CD4-positive, alpha-beta T cell (primary cell): ENCODE data around the gene CCDC87. TPM values are rescaled to one million over a fixed set of nuclear protein-coding genes. Genes with fewer than 3 reads are reported as not detected.
A peak's percentile ranks its signal among the peaks of the same experiment; 100 is the strongest.
"Not testable (repeated sequence)": the region's sequence is repeated elsewhere in the genome, so short reads cannot be mapped to it uniquely, and the experiment has no call there.

Experiments used
- ATAC-seq: fragments of 200-7000 bp; cut with Tn5 transposase; one replicate; pipeline ENCODE4 v1.10.0; 2022; ENCODE audit warnings: mild to moderate bottlenecking; ENCODE audit not compliant: poor library complexity
- CTCF ChIA-PET: fragments of 350-600 bp; sonication (Branson Sonifier 250); formaldehyde crosslinking; loops from one replicate; lab custom pipeline; 2021; ENCODE audit warnings: antibody characterized with exemption, inconsistent platforms; lab: Charles Lee
- POLR2A ChIA-PET: fragments of 350-600 bp; sonication (Branson Sonifier 250); formaldehyde crosslinking; loops from one replicate; lab custom pipeline; 2021; ENCODE audit warnings: antibody characterized with exemption, inconsistent platforms; lab: Charles Lee
- DNase-seq, 14 experiments: peaks; one replicate each; pipeline ENCODE4 v3.0.0-alpha.2; 2013 to 2020; ENCODE audit warnings: mixed read lengths in 2 of 14
- H3K27ac ChIP-seq, 2 donors: one replicate each; pipeline versions ENCODE4 v1.5.1 to v1.7.0; 2013; ENCODE audit warnings: low read length in 2 of 2, low read depth in 1 of 2, mild to moderate bottlenecking in 1 of 2
- H3K27me3 ChIP-seq, 2 experiments: 1 replicate in 1 of 2; 2 replicates in 1 of 2; pipeline versions ENCODE4 v1.6.1 to v1.7.0; 2013; ENCODE audit warnings: low read length in 2 of 2, control low read depth in 1 of 2, mild to moderate bottlenecking in 1 of 2, moderate library complexity in 1 of 2; ENCODE audit not compliant: insufficient read depth in 2 of 2, control insufficient read depth in 1 of 2
- H3K36me3 ChIP-seq: one replicate; pipeline ENCODE4 v1.6.1; 2013; ENCODE audit warnings: low read length, control low read depth; ENCODE audit not compliant: insufficient read depth
- H3K4me1 ChIP-seq: one replicate; pipeline ENCODE4 v1.6.1; 2013; ENCODE audit warnings: low read length, control low read depth; ENCODE audit not compliant: insufficient read depth
- H3K4me3 ChIP-seq: one replicate; pipeline ENCODE4 v1.5.1; 2013; ENCODE audit warnings: mild to moderate bottlenecking, low read length, moderate library complexity
- H3K9me3 ChIP-seq, 2 experiments: 1 replicate in 1 of 2; 2 replicates in 1 of 2; pipeline versions ENCODE4 v1.6.1 to v1.7.0; 2013; ENCODE audit warnings: low read length in 2 of 2, mild to moderate bottlenecking in 2 of 2, control low read depth in 1 of 2, moderate library complexity in 1 of 2; ENCODE audit not compliant: control insufficient read depth in 1 of 2, insufficient read depth in 1 of 2
- H3K27ac Mint-ChIP-seq: one replicate; pipeline ENCODE4 v1.8.0; 2020; ENCODE audit warnings: mixed read lengths
- H3K27me3 Mint-ChIP-seq: one replicate; pipeline ENCODE4 v1.8.0; 2021; ENCODE audit warnings: mixed read lengths
- H3K36me3 Mint-ChIP-seq: one replicate; pipeline ENCODE4 v1.8.0; 2021; ENCODE audit warnings: low read depth, mixed read lengths
- H3K4me1 Mint-ChIP-seq: one replicate; pipeline ENCODE4 v1.8.0; 2021; ENCODE audit warnings: low read depth, mixed read lengths
- H3K4me3 Mint-ChIP-seq: one replicate; pipeline ENCODE4 v1.8.0; 2020; ENCODE audit warnings: mild to moderate bottlenecking, mixed read lengths
- H3K9me3 Mint-ChIP-seq: one replicate; pipeline ENCODE4 v1.8.0; 2020; ENCODE audit warnings: mixed read lengths
- intact Hi-C, 2 experiments: fragments of 100-400 bp; cut with DNase I in 1 of 2; cut with micrococcal nuclease in 1 of 2; formaldehyde crosslinking; loops; one replicate each; pipeline versions ENCODE4 v1.15.1 to v1.9.0; 2023 to 2025; cut with DNase I, micrococcal nuclease
- polyA plus RNA-seq, 2 donors: library from polyadenylated mRNA; unstranded; fragments of 120-200 nt; gene quantifications; one replicate each; pipeline ENCODE4 v1.2.1, GENCODE V29; 2013
- total RNA-seq, 174 experiments: library from RNA in 2 of 174; stranded (reverse) in 2 of 174; gene quantifications; one replicate each; pipeline ENCODE4 v1.2.3 and lab custom pipeline; 2021 to 2026
- TF ChIP-seq, protein P1 (sequence below): fragments of 200-600 bp; IDR thresholded peaks from one replicate; pipeline ENCODE4 v1.8.0; 2022; ENCODE audit warnings: antibody characterized with exemption, mild to moderate bottlenecking

The CCDC87 gene, protein sequence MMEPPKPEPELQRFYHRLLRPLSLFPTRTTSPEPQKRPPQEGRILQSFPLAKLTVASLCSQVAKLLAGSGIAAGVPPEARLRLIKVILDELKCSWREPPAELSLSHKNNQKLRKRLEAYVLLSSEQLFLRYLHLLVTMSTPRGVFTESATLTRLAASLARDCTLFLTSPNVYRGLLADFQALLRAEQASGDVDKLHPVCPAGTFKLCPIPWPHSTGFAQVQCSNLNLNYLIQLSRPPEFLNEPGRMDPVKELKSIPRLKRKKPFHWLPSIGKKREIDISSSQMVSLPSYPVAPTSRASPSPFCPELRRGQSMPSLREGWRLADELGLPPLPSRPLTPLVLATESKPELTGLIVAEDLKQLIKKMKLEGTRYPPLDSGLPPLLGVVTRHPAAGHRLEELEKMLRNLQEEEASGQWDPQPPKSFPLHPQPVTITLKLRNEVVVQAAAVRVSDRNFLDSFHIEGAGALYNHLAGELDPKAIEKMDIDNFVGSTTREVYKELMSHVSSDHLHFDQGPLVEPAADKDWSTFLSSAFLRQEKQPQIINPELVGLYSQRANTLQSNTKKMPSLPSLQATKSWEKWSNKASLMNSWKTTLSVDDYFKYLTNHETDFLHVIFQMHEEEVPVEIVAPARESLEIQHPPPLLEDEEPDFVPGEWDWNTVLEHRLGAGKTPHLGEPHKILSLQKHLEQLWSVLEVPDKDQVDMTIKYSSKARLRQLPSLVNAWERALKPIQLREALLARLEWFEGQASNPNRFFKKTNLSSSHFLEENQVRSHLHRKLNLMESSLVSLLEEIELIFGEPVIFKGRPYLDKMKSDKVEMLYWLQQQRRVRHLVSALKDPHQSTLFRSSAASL
- total RNA-seq (under 1 TPM; 0.22 to 0.25 TPM), total RNA-seq (lab: John Stamatoyannopoulos, UW) (0 to 3.8 (median 0.47) reads per million in 172 experiments)
- not detected for polyA plus RNA-seq (2013, experiment 1 of 2)
- polyA plus RNA-seq (2013, experiment 2 of 2) = 0.07 TPM

DNA sequence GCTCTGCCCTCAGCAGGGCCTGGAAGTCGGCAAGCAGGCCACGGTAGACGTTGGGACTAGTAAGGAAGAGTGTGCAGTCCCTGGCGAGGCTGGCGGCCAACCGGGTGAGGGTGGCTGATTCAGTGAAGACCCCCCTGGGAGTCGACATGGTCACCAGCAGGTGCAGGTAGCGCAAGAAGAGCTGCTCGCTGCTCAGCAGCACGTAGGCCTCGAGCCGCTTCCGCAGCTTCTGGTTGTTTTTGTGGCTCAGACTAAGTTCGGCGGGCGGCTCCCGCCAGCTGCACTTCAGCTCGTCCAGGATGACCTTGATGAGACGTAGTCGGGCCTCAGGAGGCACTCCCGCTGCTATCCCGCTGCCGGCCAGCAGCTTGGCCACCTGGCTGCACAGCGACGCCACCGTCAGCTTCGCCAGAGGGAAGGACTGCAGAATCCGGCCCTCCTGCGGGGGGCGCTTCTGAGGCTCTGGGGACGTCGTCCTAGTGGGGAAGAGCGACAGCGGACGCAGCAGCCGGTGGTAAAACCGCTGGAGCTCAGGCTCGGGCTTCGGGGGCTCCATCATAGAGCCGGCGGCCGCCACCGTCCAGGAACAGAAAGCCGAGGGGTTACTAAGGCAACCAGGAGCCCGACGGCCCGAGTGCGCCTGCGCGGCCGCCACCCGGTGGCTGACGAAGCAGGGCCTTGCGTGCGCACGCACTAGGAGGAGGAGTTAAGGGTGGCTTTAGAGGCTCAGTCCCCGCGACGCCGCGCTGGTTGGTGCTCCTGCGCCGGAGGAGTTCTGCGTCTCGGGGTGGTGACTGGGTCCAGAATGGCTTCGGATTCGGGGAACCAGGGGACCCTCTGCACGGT, at the start of gene CCDC87, which contains the start of gene CCS:
CCDC87 (minus strand) TSS at position 607 of the 846 bp plus-strand sequence; CDS start at position 559, 48 bp downstream.
CCS (plus strand) TSS at position 729 of the 846 bp plus-strand sequence; CDS start at position 806, 77 bp downstream.
- Histone ChIP-seq H3K4me3 (peak within 1 kb of the TSS; percentile 79), H3K27me3 (no peaks in the 10 kb centered on the region), H3K9me3 (no peaks in the 10 kb centered on the region), H3K27ac (peak within 1 kb of the TSS; percentile 58 to 81), H3K36me3 (no peaks in the 10 kb centered on the region), H3K4me1 (peaks cover 39% of the 10 kb centered on the region)
- ChIA-PET POLR2A (interaction anchor here (0.6 to 5.3 kb wide), 9 partner anchors 20 to 112 kb away, joined by 3 to 42 read pairs (median 5); partner anchors contain the start of genes DPP3, RBM14, RBM4 and RBM4B), CTCF (interaction anchor here (0.6 to 3.7 kb wide), 18 partner anchors 12 to 430 kb away, joined by 3 to 47 read pairs (median 4); partner anchors contain the start of genes RBM14, RBM4 and RBM4B)
- DNase-seq = peak; percentile 98 to 100 (median 99)
- Mint-ChIP-seq H3K4me3 (peak within 1 kb of the TSS; percentile 98), H3K36me3 (peaks cover 4% of the 10 kb centered on the region), H3K9me3 (no peaks in the 10 kb centered on the region), H3K27ac (peak within 1 kb of the TSS; percentile 85), H3K4me1 (peaks cover 23% of the 10 kb centered on the region), H3K27me3 (no peaks in the 10 kb centered on the region)
- TF ChIP-seq, protein P1, sequence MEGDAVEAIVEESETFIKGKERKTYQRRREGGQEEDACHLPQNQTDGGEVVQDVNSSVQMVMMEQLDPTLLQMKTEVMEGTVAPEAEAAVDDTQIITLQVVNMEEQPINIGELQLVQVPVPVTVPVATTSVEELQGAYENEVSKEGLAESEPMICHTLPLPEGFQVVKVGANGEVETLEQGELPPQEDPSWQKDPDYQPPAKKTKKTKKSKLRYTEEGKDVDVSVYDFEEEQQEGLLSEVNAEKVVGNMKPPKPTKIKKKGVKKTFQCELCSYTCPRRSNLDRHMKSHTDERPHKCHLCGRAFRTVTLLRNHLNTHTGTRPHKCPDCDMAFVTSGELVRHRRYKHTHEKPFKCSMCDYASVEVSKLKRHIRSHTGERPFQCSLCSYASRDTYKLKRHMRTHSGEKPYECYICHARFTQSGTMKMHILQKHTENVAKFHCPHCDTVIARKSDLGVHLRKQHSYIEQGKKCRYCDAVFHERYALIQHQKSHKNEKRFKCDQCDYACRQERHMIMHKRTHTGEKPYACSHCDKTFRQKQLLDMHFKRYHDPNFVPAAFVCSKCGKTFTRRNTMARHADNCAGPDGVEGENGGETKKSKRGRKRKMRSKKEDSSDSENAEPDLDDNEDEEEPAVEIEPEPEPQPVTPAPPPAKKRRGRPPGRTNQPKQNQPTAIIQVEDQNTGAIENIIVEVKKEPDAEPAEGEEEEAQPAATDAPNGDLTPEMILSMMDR = peak; percentile 55
- peak; percentile 99 for ATAC-seq
- intact Hi-C loops = loop anchor here (1.0 to 5.0 kb wide), 5 partner anchors 24 to 120 kb away; partner anchors contain the start of genes RBM4 (in 2 of the 2), RBM14 (in 1 of the 2) and RBM4B (in 1 of the 2)

DNA sequence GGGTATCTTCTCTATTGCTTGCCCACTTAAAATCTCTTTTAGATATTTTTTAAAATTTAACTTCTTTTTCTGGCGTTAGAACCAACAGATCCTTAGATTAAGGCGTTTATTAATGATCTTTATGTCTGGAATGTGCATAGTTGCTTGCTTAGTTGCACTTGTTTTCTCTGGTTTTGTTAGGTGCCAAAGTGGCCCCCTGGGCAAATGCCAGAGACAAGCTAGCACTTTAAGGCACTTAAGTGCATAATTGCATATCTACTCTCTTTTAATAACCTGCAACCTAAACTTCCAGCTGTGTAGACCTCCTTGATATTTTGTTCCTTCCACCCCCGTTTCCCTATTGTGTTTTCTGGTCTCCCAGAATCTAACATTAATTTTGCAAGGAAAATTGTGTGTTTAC, 49.0 kb upstream of the CCDC87 start:
- peaks cover 92% of the 10 kb centered on the region for H3K36me3 Mint-ChIP-seq
- Histone ChIP-seq H3K27ac (no peak overlapping the region), H3K36me3 (peaks cover 72% of the 10 kb centered on the region), H3K27me3 (no peaks in the 10 kb centered on the region), H3K9me3 (no peaks in the 10 kb centered on the region), H3K4me1 (peaks cover 83% of the 10 kb centered on the region), H3K4me3 (peak overlapping the region; percentile 82)
- ChIA-PET CTCF (interaction anchor here (5.1 kb wide), 1 partner anchor 36 kb away, joined by 32 read pairs; the partner anchor contains the start of gene RBM4B), POLR2A (interaction anchor here (1.9 to 15.8 kb wide), 3 partner anchors 18 to 46 kb away, joined by 5 to 511 read pairs (median 8); partner anchors contain the start of genes RBM14 and RBM4B)
- ATAC-seq = no peak
- H3K9me3 Mint-ChIP-seq = no peaks in the 10 kb centered on the region
- peak overlapping the region; percentile 89 for H3K27ac Mint-ChIP-seq
- peak overlapping the region; percentile 97 for H3K4me3 Mint-ChIP-seq
- intact Hi-C loops = loop anchor here in 1 of 2 experiments (2.0 kb wide), 1 partner anchor 13 kb away; no protein-coding TSS in a partner anchor
- no peaks in the 10 kb centered on the region for H3K27me3 Mint-ChIP-seq
- H3K4me1 Mint-ChIP-seq = peaks cover 94% of the 10 kb centered on the region
- no peak for DNase-seq
- TF ChIP-seq, protein P1 = no peak

DNA sequence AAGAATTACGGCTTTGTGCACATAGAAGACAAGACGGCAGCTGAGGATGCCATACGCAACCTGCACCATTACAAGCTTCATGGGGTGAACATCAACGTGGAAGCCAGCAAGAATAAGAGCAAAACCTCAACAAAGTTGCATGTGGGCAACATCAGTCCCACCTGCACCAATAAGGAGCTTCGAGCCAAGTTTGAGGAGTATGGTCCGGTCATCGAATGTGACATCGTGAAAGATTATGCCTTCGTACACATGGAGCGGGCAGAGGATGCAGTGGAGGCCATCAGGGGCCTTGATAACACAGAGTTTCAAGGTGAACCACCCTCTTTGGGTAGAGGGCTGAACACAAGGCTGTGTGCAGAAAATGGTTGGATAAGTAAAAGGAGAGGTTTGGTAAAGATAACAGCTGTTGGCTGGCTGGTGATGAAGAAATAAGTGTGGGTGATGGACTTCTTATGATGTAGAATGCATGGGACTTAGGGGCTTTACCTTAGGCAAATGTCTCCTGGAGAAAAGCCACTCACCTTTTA, 47.0 kb upstream of the CCDC87 start:
- peaks cover 52% of the 10 kb centered on the region for H3K36me3 ChIP-seq
- H3K4me3 Mint-ChIP-seq = peak overlapping the region; percentile 97
- POLR2A ChIA-PET = interaction anchor here (1.5 to 15.8 kb wide), 10 partner anchors 9 to 203 kb away, joined by 5 to 511 read pairs (median 18); partner anchors contain the start of genes ACTN3, CCDC87, CCS and RBM14
- CTCF ChIA-PET = interaction anchor here (1.1 to 5.4 kb wide), 3 partner anchors 21 to 96 kb away, joined by 3 to 47 read pairs (median 32); partner anchors contain the start of genes RBM14 and RBM4B
- H3K27me3 Mint-ChIP-seq, H3K9me3 Mint-ChIP-seq, ATAC-seq, H3K27me3 ChIP-seq, DNase-seq, H3K9me3 ChIP-seq: not testable (repeated sequence)
- intact Hi-C loops = loop anchor here (2.0 kb wide), 2 partner anchors 15 to 61 kb away; no protein-coding TSS in a partner anchor
- H3K4me3 ChIP-seq = peak overlapping the region; percentile 82
- H3K4me1 Mint-ChIP-seq = peaks cover 81% of the 10 kb centered on the region
- H3K27ac ChIP-seq = peak overlapping the region; percentile 3 to 26
- peaks cover 79% of the 10 kb centered on the region for H3K36me3 Mint-ChIP-seq
- peak overlapping the region; percentile 89 for H3K27ac Mint-ChIP-seq
- H3K4me1 ChIP-seq = peaks cover 72% of the 10 kb centered on the region
